D721Med (cell line): ENCODE measurements around the gene HES3.

ENCODE experiments used
- DNase-seq: peaks from one replicate; pipeline ENCODE4 v3.0.0; 2011; ENCODE audit warnings: low spot score; ENCODE audit not compliant: insufficient read length
- FAIRE-seq: peaks from 2 replicates; lab custom pipeline; 2011; peaks lifted over from hg19 to GRCh38; lab: Jason Lieb, UNC
- TF ChIP-seq, protein P1 (sequence below): IDR thresholded peaks from 2 replicates; pipeline ENCODE4 v1.5.1; 2012; ENCODE audit warnings: mild to moderate bottlenecking, control low read depth; ENCODE audit not compliant: insufficient read depth; ENCODE audit errors: missing control alignments

The HES3 gene

DNA sequence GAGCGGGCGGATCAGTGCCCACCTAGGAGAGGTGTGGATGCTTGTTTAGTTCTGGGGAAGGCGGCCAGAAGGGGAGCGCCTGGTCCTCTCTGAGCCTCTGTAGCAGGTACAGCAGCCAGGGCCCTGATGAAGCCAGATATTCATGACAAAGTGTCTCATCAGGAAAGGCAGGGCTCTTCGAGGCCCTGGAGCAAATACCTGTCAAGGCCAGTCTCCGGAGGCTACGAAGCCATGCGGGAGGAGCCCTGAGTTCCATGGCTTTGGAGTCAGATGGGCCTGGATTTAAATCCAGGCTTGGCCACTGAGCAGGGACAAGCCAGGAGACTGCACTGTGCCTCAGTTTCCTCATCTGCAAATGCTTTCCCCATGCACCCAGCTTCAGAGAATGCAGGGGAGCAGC is 42.3 kb downstream of the HES3 start:
- FAIRE-seq (no peak), DNase-seq (no peak)
- TF ChIP-seq, protein P1, sequence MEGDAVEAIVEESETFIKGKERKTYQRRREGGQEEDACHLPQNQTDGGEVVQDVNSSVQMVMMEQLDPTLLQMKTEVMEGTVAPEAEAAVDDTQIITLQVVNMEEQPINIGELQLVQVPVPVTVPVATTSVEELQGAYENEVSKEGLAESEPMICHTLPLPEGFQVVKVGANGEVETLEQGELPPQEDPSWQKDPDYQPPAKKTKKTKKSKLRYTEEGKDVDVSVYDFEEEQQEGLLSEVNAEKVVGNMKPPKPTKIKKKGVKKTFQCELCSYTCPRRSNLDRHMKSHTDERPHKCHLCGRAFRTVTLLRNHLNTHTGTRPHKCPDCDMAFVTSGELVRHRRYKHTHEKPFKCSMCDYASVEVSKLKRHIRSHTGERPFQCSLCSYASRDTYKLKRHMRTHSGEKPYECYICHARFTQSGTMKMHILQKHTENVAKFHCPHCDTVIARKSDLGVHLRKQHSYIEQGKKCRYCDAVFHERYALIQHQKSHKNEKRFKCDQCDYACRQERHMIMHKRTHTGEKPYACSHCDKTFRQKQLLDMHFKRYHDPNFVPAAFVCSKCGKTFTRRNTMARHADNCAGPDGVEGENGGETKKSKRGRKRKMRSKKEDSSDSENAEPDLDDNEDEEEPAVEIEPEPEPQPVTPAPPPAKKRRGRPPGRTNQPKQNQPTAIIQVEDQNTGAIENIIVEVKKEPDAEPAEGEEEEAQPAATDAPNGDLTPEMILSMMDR: no peak

DNA sequence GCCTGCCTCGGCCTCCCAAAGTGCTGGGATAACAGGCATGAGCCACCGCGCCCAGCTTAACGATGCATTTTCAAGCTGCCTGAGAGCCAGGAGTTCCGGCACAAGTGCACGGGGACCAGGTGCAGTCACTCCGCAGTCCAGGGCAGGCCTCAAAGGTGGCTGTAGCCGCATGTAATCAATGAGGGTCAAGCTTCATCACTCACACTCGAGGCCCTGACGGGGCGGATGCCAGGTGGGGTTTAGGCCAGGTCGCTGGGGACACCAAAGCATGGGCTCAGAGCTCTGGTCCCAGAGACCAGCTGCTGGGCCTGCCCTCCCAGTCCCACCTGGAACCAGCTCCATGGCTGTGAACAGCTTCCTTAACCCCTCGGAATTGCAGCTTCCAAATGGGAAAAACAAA is 43.0 kb downstream of the HES3 start:
- TF ChIP-seq, protein P1: no peak
- DNase-seq: no peak
- no peak for FAIRE-seq

DNA sequence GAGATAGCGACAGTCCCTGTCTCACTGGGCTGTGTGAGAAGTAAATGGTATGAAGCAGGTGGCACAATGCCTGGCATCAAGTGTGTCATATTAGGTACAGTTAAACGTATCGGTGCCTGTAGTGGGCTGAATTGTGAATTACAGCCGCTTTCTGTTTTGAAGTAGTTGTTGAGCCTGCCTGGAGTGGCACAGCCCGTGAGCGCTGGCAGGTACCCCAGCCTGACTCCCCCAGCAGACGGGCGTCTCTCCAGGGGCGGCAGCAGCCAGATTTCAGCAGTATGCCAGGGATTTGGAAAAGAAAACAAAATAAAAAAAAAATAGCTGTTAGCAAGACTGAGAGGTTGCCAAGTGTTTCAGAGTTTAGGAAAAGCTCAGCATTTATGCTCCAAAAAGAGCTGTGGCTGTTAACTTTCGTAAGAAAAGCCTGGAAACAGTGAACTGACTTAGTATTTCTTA is 43.5 kb downstream of the HES3 start:
- TF ChIP-seq, protein P1: no peak
- no peak for FAIRE-seq
- no peak for DNase-seq

DNA sequence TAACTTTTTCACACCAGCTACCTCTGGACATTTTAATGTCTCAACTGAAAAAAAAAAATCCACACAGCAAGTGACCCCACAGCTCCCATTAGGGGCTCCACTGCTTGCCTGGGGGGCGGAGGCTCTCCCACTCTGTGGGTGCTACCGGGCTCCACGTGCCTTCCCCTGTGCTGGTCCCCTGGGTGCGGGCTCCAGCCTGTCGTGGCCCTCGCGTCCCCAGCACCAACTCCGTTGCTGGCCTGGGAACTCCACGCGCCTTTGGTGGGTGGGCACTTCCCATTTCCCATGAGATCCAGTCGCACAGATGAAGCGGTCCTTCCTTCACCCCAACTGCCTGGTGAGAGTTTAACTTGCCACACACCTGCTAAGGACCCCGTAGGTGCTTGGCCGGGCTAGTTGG is 44.0 kb downstream of the HES3 start:
- TF ChIP-seq, protein P1: no peak
- no peak for FAIRE-seq
- no peak for DNase-seq

DNA sequence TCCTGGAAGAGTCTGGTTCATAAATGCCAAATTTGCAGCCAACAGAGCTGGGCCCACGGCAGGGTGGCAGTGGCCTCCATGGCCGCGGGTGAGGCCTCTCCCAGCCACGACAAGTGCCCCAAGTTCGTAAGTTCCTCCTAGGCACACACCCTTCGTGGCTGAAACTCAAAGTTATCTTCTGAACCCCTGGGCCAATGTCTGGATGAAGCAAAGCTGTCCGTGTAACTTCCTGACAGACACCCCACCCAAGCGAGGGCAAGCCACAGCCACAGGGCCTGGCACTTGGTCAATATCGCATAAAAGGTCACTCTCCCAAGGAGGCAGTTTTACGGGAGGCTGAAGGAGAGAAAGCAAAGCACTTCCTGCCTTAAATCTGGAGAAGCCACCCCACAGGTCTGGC is 44.7 kb downstream of the HES3 start:
- TF ChIP-seq, protein P1: no peak
- no peak for DNase-seq
- no peak for FAIRE-seq

DNA sequence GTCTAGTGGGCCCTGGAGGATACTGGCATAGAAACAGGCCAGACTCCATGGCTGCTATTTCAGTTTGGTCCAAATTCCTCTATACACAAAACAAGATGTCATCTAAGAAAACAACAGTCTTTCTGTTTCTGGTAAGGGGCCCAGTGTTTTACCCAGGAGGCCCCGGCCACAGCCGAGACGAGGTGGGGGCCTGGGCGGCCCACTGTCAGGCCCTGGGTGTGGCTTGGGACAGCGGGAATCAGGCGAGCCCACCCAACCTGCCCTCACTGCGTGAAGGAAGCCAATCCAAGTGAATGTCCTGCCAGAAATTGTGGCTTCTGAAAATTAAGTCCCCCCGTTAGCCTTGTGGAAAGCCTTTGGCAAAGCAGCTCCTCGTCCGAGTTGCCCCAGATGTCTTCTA is 48.1 kb downstream of the HES3 start:
- TF ChIP-seq, protein P1: no peak
- DNase-seq (no peak), FAIRE-seq (no peak)

DNA sequence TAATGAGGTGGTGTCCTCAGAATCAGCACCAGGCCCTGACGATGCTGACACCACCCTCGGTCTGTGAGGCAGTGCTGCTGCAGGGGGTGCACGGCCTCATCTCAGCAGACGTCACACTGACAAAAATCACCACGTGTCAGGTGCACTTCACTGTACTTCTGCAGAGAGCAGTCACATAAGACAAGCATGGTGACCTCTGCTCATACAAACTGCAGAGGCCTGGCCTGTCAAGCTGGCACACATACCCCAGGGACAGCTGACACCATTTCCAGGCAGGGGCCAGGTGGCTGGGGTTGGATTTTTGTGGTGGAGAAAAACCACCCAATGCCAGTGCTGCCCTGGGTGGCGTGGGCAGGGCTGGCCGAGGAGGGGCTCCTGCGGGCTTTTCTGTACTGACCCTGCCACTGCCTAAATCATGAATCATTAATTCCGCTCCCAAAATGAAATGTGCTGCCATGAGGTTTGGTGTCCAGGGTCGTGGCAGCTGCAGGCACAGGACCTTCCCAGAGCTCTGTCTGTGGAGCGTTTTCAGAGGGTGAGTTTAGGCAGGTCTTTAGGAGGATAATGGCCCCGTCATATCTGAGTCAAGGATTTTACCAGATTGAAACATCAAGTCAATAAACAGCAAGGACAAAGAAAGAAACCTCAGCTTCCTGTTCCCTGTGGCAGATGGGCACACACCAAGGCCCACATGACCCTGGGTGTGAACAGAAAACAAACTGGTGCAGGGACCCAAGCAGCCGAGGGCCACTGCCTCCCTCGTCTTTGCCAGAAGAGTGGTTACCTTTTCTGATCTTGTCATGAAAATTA is 50.3 kb downstream of the HES3 start:
- TF ChIP-seq, protein P1: no peak
- DNase-seq (no peak), FAIRE-seq (no peak)
